Measurements from ENCODE around the gene FRAS1. TPM values are rescaled to one million over a fixed set of nuclear protein-coding genes. Genes with fewer than 3 reads are reported as not detected.

Gene FRAS1
- total and polyA plus RNA-seq, 4 experiments from 2014 or later = not detected

- POLR2A ChIA-PET (ENCODE audit: partially characterized antibody) = no interaction called here
- Histone ChIP-seq H3K4me1 (ENCODE audit: insufficient read depth, low read length) (no peaks in the 10 kb centered on the region), H3K9me3 (ENCODE audit: control insufficient read depth in 1 of 2, low read length in 2 of 2) (no peaks in the 10 kb centered on the region), H3K27me3 (ENCODE audit: insufficient read depth, low read length) (no peaks in the 10 kb centered on the region), H3K4me3 (ENCODE audit: low read length in 2 of 2) (no peak overlapping the region), H3K27ac (ENCODE audit: low read depth, low read length) (no peak overlapping the region), H3K36me3 (ENCODE audit: insufficient read depth, low read length) (no peaks in the 10 kb centered on the region)
- CTCF ChIA-PET (ENCODE audit: partially characterized antibody) = interaction anchor here (1.1 kb wide), 1 partner anchor 9 kb away, joined by 3 read pairs; no protein-coding TSS in a partner anchor
- Mint-ChIP-seq H3K4me1 (peaks cover 0 to 1% (median 0%) of the 10 kb centered on the region in 4 donors), H3K36me3 (no peaks in the 10 kb centered on the region), H3K27me3 (peaks cover 3 to 7% of the 10 kb centered on the region in 2 donors), H3K4me3 (no peak overlapping the region), H3K27ac (no peak overlapping the region), H3K9me3 (peaks cover 0 to 2% (median 0%) of the 10 kb centered on the region in 8 donors)
- no peak for DNase-seq
- intact Hi-C loops (cut with micrococcal nuclease) = loop anchor here (5.0 kb wide), 1 partner anchor 271 kb away; no protein-coding TSS in a partner anchor
Observed at GRCh38 chr4:78591404-78591803, 534.3 kb downstream of the FRAS1 start.

- no peaks in the 10 kb centered on the region for H3K9me3 ChIP-seq (ENCODE audit: control insufficient read depth in 1 of 2, low read length in 2 of 2)
- Mint-ChIP-seq H3K27ac (no peak overlapping the region), H3K4me3 (no peak overlapping the region), H3K4me1 (peaks cover 0 to 1% (median 0%) of the 10 kb centered on the region in 4 donors), H3K27me3 (peaks cover 3 to 7% of the 10 kb centered on the region in 2 donors), H3K36me3 (no peaks in the 10 kb centered on the region), H3K9me3 (peaks cover 0 to 2% (median 0%) of the 10 kb centered on the region in 8 donors)
- ChIA-PET CTCF (ENCODE audit: partially characterized antibody) (interaction anchor here (1.1 to 1.7 kb wide), 2 partner anchors 8 to 271 kb away, joined by 3 to 8 read pairs; no protein-coding TSS in a partner anchor), POLR2A (ENCODE audit: partially characterized antibody) (no interaction called here)
- H3K4me3 ChIP-seq (ENCODE audit: low read length in 2 of 2) = no peak overlapping the region
- no peaks in the 10 kb centered on the region for H3K4me1 ChIP-seq (ENCODE audit: insufficient read depth, low read length)
- no peak for DNase-seq
- intact Hi-C loops (cut with micrococcal nuclease) = loop anchor here (5.0 kb wide), 1 partner anchor 270 kb away; no protein-coding TSS in a partner anchor
- no peaks in the 10 kb centered on the region for H3K36me3 ChIP-seq (ENCODE audit: insufficient read depth, low read length)
- H3K27me3 ChIP-seq (ENCODE audit: insufficient read depth, low read length) = no peaks in the 10 kb centered on the region
- no peak overlapping the region for H3K27ac ChIP-seq (ENCODE audit: low read depth, low read length)
Observed at GRCh38 chr4:78592088-78592783, 535.1 kb downstream of the FRAS1 start.

Other genes starting within 250 kb of the FRAS1 start
- 100 to 1,000 TPM; 207 to 225 TPM for gene CNOT6L, start 238.0 kb upstream of the FRAS1 start, total RNA-seq
- gene CNOT6L, start 238.0 kb upstream of the FRAS1 start, polyA plus RNA-seq = 10 to 100 TPM; 34.3 to 44.9 TPM
- 10 to 100 TPM; 18.6 to 23.3 TPM for gene MRPL1, start 194.5 kb upstream of the FRAS1 start, total RNA-seq
- gene MRPL1, start 194.5 kb upstream of the FRAS1 start, polyA plus RNA-seq = 10 to 100 TPM; 26.7 to 46.4 TPM

Data from CD4-positive, alpha-beta memory T cell (primary cell).